MCF 10A (cell line): Measurements from ENCODE around the gene ANKHD1. TPM values are rescaled to one million over a fixed set of nuclear protein-coding genes. Genes with fewer than 3 reads are reported as not detected.

Experiments
- BruUV-seq: library from RNA; stranded (reverse); fragments of 400-500 nt; replicated peaks from 2 replicates; lab custom pipeline; 2021; lab: Mats Ljungman, UMichigan
- CTCF ChIA-PET: fragments of 300-600 bp; sonication (Branson Sonifier 250); formaldehyde crosslinking; extraction: SDS; loops from one replicate; lab custom pipeline; 2021; ENCODE audit warnings: antibody characterized with exemption, inconsistent platforms; lab: Yijun Ruan, JAX
- POLR2A ChIA-PET: fragments of 300-600, 350-650 bp; sonication (Branson Sonifier 250); formaldehyde crosslinking; extraction: SDS; loops from one replicate; lab custom pipeline; 2020; ENCODE audit warnings: antibody characterized with exemption, inconsistent platforms; lab: Yijun Ruan, JAX
- DNase-seq: peaks from one replicate; pipeline ENCODE4 v3.0.0-alpha.2; 2018; ENCODE audit not compliant: unreplicated experiment
- H3K27ac Mint-ChIP-seq: one replicate; pipeline ENCODE4 v1.8.0; 2022; ENCODE audit warnings: mild to moderate bottlenecking, low read depth, mixed read lengths; ENCODE audit not compliant: unreplicated experiment
- H3K27me3 Mint-ChIP-seq: one replicate; pipeline ENCODE4 v1.8.0; 2022; ENCODE audit warnings: mixed read lengths; ENCODE audit not compliant: insufficient read depth, unreplicated experiment
- H3K36me3 Mint-ChIP-seq: one replicate; pipeline ENCODE4 v1.8.0; 2022; ENCODE audit warnings: mild to moderate bottlenecking, moderate library complexity, mixed read lengths; ENCODE audit not compliant: insufficient read depth, unreplicated experiment
- H3K4me1 Mint-ChIP-seq: one replicate; pipeline ENCODE4 v1.8.0; 2022; ENCODE audit warnings: mixed read lengths; ENCODE audit not compliant: insufficient read depth, unreplicated experiment
- H3K4me3 Mint-ChIP-seq: one replicate; pipeline ENCODE4 v1.8.0; 2022; ENCODE audit warnings: mild to moderate bottlenecking, moderate library complexity, mixed read lengths; ENCODE audit not compliant: unreplicated experiment
- H3K9me3 Mint-ChIP-seq: one replicate; pipeline ENCODE4 v1.8.0; 2022; ENCODE audit warnings: mixed read lengths; ENCODE audit not compliant: unreplicated experiment
- CTCF ChIP-seq: fragments of 200-600 bp; IDR thresholded peaks from one replicate; pipeline ENCODE4 v1.8.0; 2022; ENCODE audit warnings: antibody characterized with exemption, mild to moderate bottlenecking; ENCODE audit not compliant: unreplicated experiment
- intact Hi-C: fragments of 100-400 bp; cut with micrococcal nuclease; formaldehyde crosslinking; loops from 2 replicates; pipeline ENCODE4 v1.14.1; 2022
- total RNA-seq: library from RNA; stranded (reverse); gene quantifications from 2 replicates; pipeline ENCODE4 v1.2.3, GENCODE V29; 2022

Gene ANKHD1
- total RNA-seq, 1 experiment from 2014 or later = 146 TPM

- peak; percentile 47 for DNase-seq
- ChIA-PET POLR2A (interaction anchor here (0.8 to 1.2 kb wide), 6 partner anchors 26 to 642 kb away, joined by 3 to 6 read pairs (median 4); partner anchors contain the start of genes IK and NDUFA2), CTCF (interaction anchor here (0.6 to 1.4 kb wide), 4 partner anchors 23 to 310 kb away, joined by 3 to 9 read pairs (median 4); no protein-coding TSS in a partner anchor)
- no peaks in the 10 kb centered on the region for H3K9me3 Mint-ChIP-seq
- TF ChIP-seq CTCF = no peak
- H3K4me1 Mint-ChIP-seq = peaks cover under 1% of the 10 kb centered on the region
- BruUV-seq = no TSS peak
- no peak overlapping the region for H3K4me3 Mint-ChIP-seq
- H3K27me3 Mint-ChIP-seq = no peaks in the 10 kb centered on the region
- intact Hi-C loops = no loop called here
- H3K27ac Mint-ChIP-seq = peak overlapping the region; percentile 73
- H3K36me3 Mint-ChIP-seq = peaks cover under 1% of the 10 kb centered on the region
Observed at GRCh38 chr5:140398379-140398811, 3.2 kb upstream of the ANKHD1 start.

- POLR2A ChIA-PET = interaction anchor here (0.7 to 3.6 kb wide), 33 partner anchors 9 to 1236 kb away, joined by 3 to 46 read pairs (median 7); partner anchors contain the start of genes APBB3, CD14, CYSTM1 and EIF4EBP3
Observed at GRCh38 chr5:140399979-140400729, 1.5 kb upstream of the ANKHD1 start.

GRCh38 chr5:140400730-140401361 lies 787 bp upstream of the ANKHD1 start:
- peak; percentile 100 for DNase-seq
- ChIA-PET CTCF (interaction anchor here (0.6 to 2.8 kb wide), 5 partner anchors 11 to 154 kb away, joined by 3 to 17 read pairs (median 3); partner anchors contain the start of gene HBEGF), POLR2A (interaction anchor here (0.6 to 3.6 kb wide), 73 partner anchors 9 to 1813 kb away, joined by 3 to 46 read pairs (median 5); partner anchors contain the start of genes APBB3, CD14, CYSTM1 and EIF4EBP3)
- no peak overlapping the region for H3K27ac Mint-ChIP-seq
- no peaks in the 10 kb centered on the region for H3K9me3 Mint-ChIP-seq
- TF ChIP-seq CTCF = no peak
- BruUV-seq = no TSS peak
- intact Hi-C loops = loop anchor here (5.0 kb wide), 1 partner anchor 146 kb away; the partner anchor contains the start of gene EIF4EBP3
- H3K27me3 Mint-ChIP-seq = no peaks in the 10 kb centered on the region
- H3K4me3 Mint-ChIP-seq = no peak overlapping the region
- peaks cover 19% of the 10 kb centered on the region for H3K4me1 Mint-ChIP-seq
- H3K36me3 Mint-ChIP-seq = peaks cover 12% of the 10 kb centered on the region

More at GRCh38 chr5:140399979-140400729, 1.5 kb upstream of the ANKHD1 start:
- peaks cover 16% of the 10 kb centered on the region for H3K4me1 Mint-ChIP-seq
- CTCF ChIA-PET = no interaction called here
- intact Hi-C loops = loop anchor here (5.0 kb wide), 1 partner anchor 147 kb away; the partner anchor contains the start of gene EIF4EBP3
- H3K27ac Mint-ChIP-seq = no peak overlapping the region
- no peak overlapping the region for H3K4me3 Mint-ChIP-seq
- no peaks in the 10 kb centered on the region for H3K27me3 Mint-ChIP-seq
- TF ChIP-seq CTCF = no peak
- peaks cover 8% of the 10 kb centered on the region for H3K36me3 Mint-ChIP-seq
- no peaks in the 10 kb centered on the region for H3K9me3 Mint-ChIP-seq
- no peak for DNase-seq
- BruUV-seq = TSS peak; percentile 66
